Adipose tissue (tissue), 3 donors: ENCODE results near the gene TSPAN13. TPM values are rescaled to one million over a fixed set of nuclear protein-coding genes. Genes with fewer than 3 reads are reported as not detected.

ENCODE experiments used
- H3K27ac ChIP-seq: one replicate; pipeline ENCODE4 v1.5.1; 2013; ENCODE audit warnings: low read depth, low read length
- WGBS, 3 donors: extraction: QIAGEN DNeasy Blood & Tissue Kit; methylation state at CpG; one replicate each; pipeline ENCODE4 v1.1.7; 2013; 5-methylcytosine and 5-hydroxymethylcytosine counted together
- polyA plus RNA-seq, 3 donors: library from polyadenylated mRNA; stranded (reverse); fragments of 200-250 nt; gene quantifications; one replicate each; pipeline ENCODE4 v1.2.3, GENCODE V29; 2013
- donor health status: healthy with polysubstance abuse.
- donor health status: Bipolar disorder and iron deficiency.
- donor health status: healthy.

The TSPAN13 gene
- polyA plus RNA-seq, 3 donors: 35.5 to 52.1 (median 42.4) TPM

DNA sequence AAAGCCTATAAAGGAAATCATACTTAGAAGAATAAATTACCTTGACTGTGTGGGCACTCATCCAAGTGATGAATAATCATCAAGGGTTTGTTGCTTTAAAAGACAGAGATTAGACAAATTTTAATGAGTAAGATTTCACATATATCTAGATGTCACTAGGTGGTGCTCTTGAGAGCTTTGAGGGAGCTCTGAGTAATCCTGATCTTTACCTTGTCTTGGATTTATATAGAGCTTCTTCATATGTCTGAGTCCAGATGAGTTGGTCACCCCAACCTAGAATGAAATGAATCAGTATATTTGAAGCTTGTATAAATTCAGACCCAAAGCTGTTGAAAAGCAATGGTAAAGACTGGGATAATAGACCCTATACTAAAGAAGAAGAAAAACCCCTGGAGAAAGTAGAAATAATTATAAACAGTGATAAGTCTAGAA is 47.6 kb downstream of the TSPAN13 start:
- H3K27ac ChIP-seq: no peak overlapping the region

DNA sequence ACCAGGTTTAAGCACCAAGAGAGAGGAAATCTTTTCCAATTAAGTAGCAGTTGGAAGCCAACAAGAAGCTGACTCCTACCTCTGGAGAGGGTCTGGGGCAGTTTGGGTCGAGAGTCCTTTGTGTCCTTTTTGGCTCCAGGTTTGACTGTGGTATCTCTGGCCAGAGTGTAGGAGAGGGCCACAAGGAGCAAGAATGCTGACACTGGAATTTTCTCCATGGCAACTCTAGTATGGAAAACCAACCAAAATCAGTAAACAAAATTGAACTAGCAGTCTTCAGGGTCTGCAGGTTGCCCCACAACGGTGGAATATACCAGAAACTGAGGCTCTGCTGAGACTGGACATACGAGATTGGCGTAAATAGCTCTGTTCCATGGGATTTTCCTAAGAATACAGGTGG is 48.0 kb downstream of the TSPAN13 start:
- WGBS, 3 donors: 82 to 90% (median 90%) methylated on average over 4 of the region's 4 CpGs
- H3K27ac ChIP-seq: no peak overlapping the region

DNA sequence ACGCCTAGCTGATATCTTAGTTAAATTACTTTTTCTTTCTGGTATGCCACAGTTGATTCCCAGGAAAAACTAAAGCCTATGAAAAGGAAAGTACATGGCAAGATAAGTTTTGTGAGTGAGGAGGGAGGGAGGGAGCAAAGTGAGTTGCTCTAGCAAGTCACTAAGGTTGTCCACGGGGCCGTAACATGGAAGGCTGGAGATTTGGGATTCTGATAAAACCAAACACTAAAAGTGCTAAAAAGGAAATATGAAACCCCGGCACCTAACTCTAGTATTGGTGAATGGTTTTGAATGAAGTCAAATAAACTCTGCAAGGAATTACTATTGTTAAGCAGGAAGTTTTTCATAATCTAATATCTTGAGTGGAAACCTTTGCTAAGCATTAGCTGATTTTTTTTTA is 49.6 kb downstream of the TSPAN13 start:
- 82 to 90% (median 86%) methylated on average over 4 of the region's 4 CpGs for whole genome bisulfite sequencing, 3 donors
- no peak overlapping the region for H3K27ac ChIP-seq

DNA sequence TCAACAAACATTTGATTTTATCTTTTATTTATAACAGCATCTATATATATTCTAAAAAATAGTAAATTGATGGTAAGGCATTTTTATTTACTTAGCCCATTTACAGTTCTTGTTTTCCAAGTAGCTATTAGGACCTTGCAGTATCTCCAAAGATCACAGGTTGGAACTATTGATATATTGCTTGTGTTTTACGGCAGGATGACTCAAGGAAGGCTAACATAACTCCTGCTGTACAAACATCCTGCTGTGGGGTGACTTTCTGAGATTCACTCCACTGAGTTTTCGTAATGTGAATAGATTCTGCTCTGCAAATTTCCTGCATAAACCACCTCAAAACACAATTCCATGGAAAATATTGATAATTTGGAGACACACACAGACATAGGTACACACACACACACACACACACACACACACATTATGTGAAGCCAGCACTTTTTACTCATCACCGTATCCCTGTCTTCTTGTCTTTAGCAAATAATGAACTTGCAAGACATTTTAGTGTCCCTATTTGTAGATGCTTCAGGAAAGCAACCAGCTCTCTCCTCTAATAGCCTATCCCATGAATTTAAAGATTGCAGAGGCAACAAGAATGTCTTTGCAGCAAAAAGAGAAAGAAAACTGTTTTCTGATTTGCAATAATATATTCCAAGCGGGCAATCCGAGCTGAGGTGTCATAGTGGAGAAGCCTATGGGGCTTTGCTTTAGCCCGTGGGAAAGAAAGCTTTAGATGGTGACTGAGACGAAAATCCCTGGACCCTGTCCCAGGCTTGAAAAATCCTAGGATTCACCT is 50.5 kb downstream of the TSPAN13 start:
- WGBS, 3 donors: 83 to 88% (median 84%) methylated on average over 7 of the region's 7 CpGs

DNA sequence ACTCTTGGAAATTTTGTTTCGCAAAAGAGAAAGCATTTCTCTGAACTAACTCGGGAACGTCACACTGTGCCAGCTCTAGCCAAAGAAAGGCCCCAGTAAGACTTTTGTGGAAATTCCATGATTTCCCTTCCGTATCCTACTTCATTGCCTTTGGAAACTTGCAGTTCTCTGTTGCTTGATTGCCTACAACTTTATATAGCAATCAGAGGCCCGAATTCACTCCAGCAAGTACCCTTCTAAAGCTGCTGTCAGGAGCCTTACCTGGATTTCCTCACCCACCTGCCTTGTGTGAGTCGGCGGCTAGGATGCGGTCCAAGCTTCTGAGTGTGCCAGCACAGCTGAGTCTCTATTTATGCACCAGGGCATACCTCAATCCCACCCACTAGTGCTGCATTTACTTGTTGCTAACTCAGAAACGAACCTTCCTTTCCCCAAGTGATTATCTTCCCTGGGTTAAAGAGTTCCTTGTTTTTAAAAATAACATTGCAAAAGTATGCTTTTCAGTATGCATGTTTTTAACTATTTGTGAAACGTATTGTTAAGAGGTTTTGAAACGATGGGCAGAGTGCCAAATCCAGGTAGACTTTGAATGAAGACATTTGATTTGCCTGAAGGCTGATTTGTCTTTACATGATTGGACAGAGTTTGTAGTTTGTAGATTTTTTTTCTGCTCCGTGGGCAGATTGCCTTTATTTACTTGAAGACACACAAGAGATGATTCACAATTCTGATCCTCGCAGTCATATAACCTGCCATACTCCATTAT is 51.3 kb downstream of the TSPAN13 start, which contains the start of gene AGR2:
Gene AGR2 (minus strand): TSS at position 326 of the 766 bp plus-strand sequence. CDS start 3,203 bp downstream, outside the sequence.
- WGBS, 3 donors: 74 to 77% (median 76%) methylated on average over 13 of the region's 13 CpGs
- no peak within 1 kb of the TSS for H3K27ac ChIP-seq

More for the DNA sequence above, 50.5 kb downstream of the TSPAN13 start:
- H3K27ac ChIP-seq: no peak overlapping the region

DNA sequence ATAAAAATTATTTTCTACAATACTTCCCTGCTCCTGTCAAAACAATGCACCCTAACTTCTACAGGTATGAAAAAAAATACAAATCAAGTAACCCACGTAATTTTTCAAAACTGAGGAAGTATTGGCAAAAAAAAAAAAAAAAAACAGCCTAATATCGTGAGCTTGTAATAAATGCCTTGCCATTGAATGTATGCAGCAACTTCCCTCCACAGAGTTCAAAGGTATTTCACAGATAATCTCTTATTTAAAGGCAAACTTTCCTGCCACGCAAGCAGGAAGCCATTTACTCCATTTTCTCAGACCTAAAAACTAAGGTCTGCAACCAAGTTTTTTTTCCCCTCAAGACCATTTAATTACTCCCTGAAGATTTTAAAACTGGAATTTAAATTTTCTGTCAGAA is 51.9 kb downstream of the TSPAN13 start:
- H3K27ac ChIP-seq: no peak overlapping the region
- 56 to 69% (median 58%) methylated on average over 3 of the region's 3 CpGs for WGBS, 3 donors

DNA sequence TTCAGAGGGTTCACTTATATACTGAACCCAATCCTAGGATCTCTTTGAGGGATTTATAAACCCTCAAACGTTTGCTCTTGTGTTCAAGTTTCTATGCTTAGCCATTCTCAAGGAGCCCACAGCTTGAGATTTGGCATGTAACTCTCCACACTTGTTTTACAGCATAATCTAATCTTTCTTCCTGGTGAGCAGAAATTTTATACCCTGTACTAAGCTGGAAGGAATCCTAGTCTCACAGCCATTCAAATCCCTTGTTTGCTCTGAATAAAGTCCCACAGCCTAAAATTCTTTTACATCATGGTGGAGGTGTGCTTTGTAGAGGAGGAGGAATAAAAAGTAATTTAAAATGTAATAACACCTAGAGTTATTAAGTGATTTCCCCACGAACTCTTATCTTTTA is 56.6 kb downstream of the TSPAN13 start:
- WGBS, 3 donors: 31 to 83% (median 69%) methylated on average over 2 of the region's 2 CpGs
- H3K27ac ChIP-seq: no peak overlapping the region

DNA sequence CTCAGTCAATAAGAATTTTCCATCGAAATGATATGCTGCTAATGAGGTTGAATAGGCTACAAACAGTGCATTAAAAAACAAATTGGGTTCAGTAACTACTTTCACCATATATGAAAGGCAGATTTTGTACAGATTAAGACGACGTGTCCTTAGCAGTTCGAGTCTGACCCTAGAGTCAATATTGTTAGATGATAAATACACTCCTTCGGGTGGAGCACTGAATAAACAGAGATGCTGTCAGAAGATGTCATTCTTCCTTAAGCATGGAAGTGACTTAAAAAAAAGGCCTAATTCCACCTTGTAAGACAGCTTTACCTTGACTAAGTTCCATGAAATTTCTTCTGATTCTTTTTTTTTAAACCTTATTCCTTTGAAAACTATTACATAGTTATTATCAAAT is 57.0 kb downstream of the TSPAN13 start:
- WGBS, 3 donors: 47 to 89% (median 87%) methylated on average over 5 of the region's 5 CpGs
- no peak overlapping the region for H3K27ac ChIP-seq

DNA sequence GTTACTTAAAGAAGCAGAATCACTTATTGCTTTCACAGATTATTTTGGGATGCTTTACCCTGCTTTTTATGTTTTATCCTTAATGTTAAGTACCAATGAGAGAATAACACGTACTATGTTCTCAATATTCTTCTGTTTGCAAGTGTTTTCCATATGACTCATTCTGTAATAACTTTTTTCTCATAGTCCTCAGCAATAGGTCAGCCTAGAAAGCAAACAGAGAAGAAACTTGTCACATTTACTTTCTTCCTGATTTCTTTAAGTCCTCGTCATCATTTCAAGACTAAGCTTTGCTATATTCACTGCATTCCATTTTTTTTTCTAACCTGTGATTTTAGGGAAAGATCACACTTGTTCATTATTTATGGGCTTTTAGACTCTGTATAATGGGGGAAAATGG is 58.0 kb downstream of the TSPAN13 start:
- 69 to 79% (median 69%) methylated on average over 2 of the region's 2 CpGs for WGBS, 3 donors
- H3K27ac ChIP-seq: no peak overlapping the region

DNA sequence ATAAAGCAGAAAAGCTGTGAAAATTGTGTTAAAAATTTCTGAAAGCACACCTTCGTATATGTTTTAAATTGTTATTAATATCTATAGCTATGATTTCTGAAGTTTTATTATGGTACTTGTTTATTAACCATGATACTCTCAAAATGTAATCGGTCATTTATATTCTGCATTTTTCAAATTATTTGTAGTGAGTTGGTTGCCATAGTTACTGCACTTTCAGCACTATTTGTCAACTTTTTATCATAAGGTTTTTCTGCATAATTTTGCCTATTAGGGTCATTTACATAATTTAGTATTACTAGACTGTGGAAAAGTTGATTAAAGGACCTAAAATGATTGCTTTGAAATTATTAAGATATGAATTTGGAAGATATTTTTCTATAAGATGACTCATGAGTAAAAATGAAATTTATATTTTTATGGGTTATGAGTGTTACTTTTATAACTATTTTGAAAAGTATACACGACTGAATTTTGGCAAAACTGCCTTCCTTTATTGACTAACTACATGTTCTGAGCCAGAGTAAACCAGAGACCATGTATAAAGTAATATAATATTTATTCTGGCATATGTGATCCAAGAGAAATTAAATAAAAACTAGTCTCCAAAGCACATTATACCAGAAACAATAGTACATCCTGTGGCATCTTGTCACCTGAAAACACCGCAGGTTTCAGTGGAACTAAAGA is 59.1 kb downstream of the TSPAN13 start:
- WGBS, 3 donors: 69 to 76% (median 73%) methylated on average over 4 of the region's 4 CpGs
- no peak overlapping the region for H3K27ac ChIP-seq

DNA sequence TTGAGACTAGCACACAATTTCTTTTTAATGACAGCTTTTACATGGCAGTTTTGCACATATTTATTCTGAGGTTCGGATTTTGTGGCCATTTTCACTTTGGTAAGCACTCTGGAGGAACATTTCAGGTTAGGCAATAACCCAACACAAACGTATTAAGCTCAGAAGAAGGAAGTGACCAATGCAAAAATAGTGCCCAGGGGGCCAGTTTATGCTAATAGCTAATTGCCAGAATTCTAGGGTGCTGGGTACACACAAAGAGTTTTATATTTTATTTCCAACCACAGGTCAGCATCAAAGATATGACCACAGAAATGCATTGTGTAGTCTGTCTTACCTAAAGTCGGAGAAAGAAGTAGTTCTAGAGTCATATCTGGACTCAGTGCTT is 59.7 kb downstream of the TSPAN13 start:
- no peak overlapping the region for H3K27ac ChIP-seq
- 46 to 54% (median 53%) methylated on average over 3 of the region's 3 CpGs for WGBS, 3 donors

DNA sequence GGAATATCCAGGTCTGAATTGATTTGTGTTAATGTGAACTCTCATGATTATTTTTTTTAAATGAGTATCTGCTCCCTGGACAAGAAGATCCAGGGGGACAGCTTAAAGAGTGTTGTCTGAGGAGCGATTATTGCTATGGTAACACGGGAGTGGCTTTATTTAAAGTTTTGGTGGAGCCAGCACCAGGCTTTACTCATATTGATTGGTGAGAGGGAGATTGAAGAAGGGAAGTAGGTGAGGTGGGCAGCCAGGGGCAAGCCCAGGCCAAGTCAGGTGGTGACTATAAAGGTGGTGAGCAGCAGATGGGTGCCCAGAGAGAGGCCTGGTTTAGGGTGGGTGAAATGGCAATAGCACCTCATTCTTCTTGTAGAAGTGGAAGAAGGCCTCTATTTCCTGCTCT is 61.4 kb downstream of the TSPAN13 start:
- WGBS, 3 donors: 85 to 94% (median 93%) methylated on average over 2 of the region's 2 CpGs
- H3K27ac ChIP-seq: no peak overlapping the region

DNA sequence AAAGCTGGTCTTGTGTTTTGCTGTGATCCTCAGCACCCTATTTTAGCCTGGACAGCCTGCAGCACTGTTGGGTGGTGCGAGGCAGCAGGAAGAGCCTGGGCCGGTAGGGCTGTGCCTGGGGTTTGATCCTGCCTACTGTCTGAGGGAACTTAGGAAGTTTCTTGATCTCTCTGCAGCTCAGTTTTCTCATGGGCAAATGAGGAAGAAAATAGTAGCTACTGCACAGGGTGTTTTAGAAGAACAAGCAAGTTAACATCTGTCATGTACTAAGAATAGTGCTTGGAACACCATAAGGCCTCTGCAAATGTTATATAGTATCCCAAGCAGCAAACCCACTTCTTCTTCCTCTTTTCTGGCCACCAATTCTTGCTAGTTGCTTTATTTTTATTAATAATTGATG is 63.3 kb downstream of the TSPAN13 start:
- WGBS, 3 donors: 34 to 68% (median 60%) methylated on average over 2 of the region's 2 CpGs
- no peak overlapping the region for H3K27ac ChIP-seq

DNA sequence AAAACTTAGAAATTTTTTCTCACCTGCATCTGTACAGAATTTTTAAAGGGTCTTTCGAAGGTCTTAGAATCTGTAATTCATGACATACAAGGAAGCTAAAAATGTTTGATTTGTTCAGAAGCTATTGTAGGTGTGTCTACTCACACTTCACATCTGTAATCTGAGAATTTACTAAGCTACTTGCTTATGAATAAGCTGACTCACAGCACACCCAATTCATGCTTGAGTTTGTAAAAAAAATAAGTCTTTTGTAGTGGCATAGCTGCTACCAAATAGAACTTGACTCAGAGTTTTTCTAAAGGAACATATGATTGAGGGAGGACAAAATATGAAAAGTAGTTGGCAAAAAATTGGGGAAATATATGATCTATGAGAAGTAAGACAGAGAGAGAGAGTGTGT is 64.0 kb downstream of the TSPAN13 start:
- no peak overlapping the region for H3K27ac ChIP-seq
- 74 to 93% (median 88%) methylated on average over 1 of the region's 1 CpG for WGBS, 3 donors

DNA sequence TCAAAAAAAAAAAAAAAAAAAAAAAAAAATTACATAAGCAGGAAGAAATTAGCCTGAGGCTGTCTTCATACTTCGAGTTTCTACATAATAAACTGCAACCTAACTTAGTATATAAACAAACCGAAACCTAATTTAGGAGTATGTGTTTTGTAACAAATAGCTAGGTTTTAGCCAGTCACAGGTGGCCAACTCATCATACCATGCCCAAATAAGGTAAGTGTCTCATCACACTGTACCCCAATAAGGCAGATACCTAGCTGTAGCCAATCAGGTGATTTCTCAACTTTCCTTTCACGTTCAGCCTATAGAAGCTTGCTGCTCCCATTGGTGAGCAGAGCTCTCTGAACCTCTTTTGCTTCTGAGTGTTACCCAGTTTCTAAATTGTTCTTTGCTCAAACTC is 65.2 kb downstream of the TSPAN13 start:
- no peak overlapping the region for H3K27ac ChIP-seq
- 86 to 91% (median 91%) methylated on average over 3 of the region's 3 CpGs for WGBS, 3 donors

DNA sequence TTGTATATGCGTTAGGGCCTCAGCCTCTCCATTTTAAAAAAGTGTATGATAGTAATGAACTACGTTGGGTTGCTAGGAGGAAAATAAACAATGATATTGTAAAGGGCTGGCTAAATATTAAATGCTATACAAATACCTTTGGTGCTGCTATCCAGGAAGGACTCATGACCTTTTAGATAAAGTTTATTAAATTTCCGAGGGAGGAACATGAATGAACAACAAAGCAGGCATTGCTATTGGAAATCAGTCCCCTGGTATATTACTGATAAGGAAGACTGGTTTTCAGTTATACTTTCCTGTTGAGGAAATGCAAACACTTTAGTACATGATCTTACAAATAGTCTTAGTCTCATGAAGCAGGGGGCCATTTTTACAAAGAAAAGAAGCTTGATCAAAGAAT is 68.5 kb downstream of the TSPAN13 start:
- WGBS, 3 donors: 15 to 59% (median 58%) methylated on average over 3 of the region's 3 CpGs
- no peak overlapping the region for H3K27ac ChIP-seq

DNA sequence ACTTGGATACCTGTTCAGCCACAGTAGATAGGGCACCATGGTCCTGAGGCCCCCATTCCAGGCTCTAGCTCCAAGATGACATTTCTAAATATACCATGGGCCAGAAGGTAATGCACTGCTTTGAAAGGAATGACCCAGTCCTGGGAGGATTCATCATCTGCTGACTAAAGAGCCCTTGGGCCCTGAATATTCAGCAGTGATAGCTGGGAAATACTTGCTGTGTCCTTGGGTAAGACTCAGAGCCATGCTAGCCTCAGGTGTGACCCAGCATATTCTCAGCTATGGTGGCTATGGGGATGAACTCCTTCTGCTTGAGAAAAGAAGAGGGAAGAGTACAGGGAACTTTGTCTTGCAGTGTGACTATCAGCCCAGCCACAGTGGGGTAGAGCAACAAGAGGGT is 72.5 kb downstream of the TSPAN13 start:
- H3K27ac ChIP-seq: no peak overlapping the region

DNA sequence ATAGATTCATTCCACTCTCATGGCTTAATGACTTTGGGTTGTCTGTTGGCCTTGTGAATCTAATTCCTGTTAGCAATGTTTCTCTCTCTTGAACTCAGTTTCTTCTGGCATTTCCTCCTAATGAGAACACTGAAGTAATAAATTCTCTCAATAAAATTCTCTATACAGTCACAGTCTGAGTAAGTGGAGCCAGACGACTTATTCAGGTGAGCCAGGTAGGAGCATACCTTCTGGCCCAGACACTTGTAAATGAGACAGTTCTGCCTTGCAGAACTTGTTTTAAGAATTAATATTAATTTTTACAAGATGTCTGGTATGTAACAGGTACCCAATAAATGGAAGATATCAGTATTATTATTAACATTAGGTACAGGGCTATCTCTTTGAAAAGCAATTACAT is 79.8 kb downstream of the TSPAN13 start:
- 83 to 93% (median 92%) methylated on average over 1 of the region's 1 CpG for WGBS, 3 donors
- H3K27ac ChIP-seq: no peak overlapping the region
